NCI-H1048 (cell line): Measurements from ENCODE around the gene XPO5.

Source experiments
- DNase-seq: peaks from one replicate; lab custom pipeline; 2025; lab: John Stamatoyannopoulos, UW

The XPO5 gene

GRCh38 chr6:43497689-43498088, 78.1 kb downstream of the XPO5 start:
- DNase-seq: no peak

GRCh38 chr6:43497129-43497396, 78.8 kb downstream of the XPO5 start:
- no peak for DNase-seq

- no peak for DNase-seq
These were observed 79.3 kb downstream of the XPO5 start for GRCh38 chr6:43496370-43497128.

DNA sequence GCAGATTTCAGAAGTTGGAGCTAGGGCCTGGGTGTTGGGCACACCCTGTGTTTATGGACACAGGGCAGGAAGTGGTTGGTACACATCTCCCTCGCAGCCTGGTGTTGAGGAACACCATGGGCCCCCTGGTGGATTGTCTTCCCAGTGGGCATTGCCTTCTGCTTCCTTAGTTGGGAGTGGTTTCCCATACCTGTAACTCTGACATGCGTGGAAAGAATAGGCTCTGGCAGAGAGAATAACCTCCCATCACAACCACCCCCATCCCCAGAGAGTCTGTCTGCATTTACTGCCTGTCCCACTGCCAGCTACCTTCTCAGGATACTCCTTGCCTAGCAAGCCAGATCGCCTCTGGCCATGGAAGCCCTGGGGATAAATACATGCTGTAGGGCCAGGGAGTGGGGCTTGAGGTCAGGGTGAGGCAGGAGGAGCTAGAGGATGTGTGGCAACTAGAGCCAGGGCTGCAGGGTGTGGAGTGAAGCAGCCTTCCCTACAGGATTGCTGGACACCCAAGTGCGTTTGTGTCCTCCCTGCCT, 80.4 kb downstream of the XPO5 start:
- no peak for DNase-seq

DNA sequence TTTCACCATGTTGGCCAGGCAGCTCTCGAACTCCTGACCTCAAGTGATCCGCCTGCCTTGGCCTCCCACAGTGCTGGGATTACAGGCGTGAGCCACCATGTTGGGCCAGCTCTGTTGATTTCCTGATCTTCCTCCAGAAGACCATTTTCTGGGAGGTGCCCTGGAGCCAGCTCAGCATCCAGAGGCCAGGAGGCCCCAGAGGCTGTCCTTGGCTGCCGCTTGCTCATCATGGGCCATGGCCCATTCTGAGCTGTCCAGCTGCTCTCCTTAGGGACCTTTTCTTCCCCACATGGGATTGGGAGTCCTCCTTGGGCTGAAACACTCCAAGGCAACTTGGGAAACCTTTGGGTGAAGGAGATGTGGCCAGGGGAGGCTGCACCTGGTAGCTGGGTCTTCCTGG, 81.1 kb downstream of the XPO5 start:
- DNase-seq: no peak

- no peak for DNase-seq
These were observed 81.5 kb downstream of the XPO5 start for GRCh38 chr6:43494321-43494720.

- no peak for DNase-seq
These were observed 82.0 kb downstream of the XPO5 start for GRCh38 chr6:43493833-43494232.

DNA sequence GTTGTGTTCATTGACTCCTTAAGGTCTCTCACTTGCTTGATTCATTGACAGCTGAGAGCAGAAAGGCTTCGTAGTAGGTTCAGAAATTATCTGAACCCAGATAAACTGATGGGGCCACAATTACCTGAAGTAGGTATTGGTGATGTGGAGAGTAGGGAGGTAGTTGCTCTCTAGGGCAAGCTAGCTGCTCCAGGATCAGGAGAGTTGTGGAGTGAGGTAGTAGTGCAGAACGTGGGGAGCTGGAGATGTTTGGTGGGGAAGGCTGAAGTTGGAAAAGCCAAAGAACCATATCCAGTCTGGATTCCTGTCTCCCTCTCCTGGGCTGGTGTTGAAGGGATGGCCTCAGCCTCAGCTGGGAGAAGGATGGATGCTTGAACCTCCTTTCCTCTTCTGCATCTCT, 82.6 kb downstream of the XPO5 start:
- DNase-seq: no peak

DNA sequence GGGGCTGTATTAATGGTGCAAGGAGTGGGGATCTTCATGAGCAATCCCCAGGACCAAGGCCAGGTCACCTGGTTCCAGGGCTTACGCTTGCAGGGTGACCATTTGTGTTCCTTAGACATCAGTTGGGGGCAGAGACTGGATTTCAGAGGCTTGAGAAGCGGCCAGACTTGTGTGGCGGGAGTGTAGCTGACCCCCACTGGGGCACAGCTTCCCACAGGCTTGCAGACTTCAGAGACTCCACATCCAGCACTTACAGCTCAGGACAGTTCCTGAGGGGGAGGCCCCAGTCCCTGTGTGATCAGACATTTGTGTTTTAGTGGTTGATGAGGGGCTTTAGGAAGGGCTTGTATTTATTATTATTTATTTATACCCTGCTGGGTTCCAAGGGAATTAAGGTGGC, 83.2 kb downstream of the XPO5 start:
- no peak for DNase-seq

DNA sequence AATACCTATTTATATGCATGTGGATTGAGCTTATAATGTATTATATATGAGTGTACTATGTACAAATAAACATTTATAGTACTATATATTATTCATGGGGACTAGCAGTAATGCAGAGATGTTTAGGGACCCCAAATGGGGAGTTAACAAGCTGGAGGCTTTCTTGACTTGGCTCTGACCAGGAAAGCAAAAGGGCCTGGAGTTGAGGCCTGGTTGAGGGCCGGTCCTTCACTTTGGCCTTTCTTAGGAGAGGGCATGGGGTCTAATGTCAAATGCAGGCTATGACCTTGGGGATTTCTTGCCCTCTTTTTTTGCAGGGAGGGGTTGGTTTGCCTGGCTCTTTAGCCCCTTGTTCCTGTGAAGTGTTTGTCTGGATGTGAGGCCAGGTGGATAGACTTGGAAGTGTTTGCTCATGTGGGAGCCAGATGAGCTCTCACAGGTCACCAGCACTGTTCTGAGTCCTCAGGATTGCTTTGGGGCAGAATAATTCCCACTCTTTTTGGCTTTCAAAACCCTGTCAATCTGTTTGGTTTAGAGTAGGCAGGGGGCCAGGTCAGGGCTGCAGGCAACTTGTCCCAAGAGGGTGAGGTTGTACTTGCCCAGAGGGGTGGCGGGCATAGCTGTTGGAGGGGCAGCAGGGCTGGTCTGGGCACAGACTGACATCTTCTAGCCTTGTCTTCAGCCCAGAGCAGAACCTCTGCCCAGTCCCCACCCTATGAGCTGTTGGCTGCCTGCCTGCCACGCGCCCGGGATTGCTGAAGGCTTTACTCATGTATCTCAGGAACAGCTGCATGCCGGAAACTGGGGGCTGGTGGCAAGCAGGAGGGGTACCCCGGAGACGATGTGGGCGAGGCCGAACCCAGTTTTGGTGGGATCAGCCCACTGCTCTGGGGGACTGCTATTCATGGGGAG, 83.8 kb downstream of the XPO5 start:
- no peak for DNase-seq

GRCh38 chr6:43490523-43490939, 85.3 kb downstream of the XPO5 start:
- no peak for DNase-seq

GRCh38 chr6:43489277-43490072, 86.4 kb downstream of the XPO5 start:
- no peak for DNase-seq

- DNase-seq: no peak
These were observed 87.1 kb downstream of the XPO5 start for GRCh38 chr6:43488667-43489276.

GRCh38 chr6:43481591-43482236, 94.1 kb downstream of the XPO5 start:
- DNase-seq: no peak

- DNase-seq: no peak
These were observed 94.8 kb downstream of the XPO5 start for GRCh38 chr6:43481075-43481474.

DNA sequence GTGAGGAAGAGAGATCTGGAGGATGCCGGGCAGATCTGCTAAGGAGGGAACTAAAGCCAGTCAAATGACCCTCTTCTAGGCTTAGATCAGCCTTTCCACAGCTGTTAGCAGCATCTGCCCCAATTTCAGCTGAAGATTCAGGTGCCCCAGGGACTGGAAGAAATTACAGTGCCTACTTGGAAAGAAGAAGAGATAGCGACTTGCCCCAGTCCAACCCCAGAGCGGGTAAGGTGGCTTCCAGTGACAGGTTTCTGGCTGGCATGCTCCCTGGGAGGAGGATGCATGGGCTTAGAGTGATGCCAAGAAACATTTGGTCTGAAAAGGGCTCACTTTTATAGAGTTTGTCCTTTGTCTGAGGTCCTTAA, 97.8 kb downstream of the XPO5 start:
- DNase-seq: no peak

- DNase-seq: peak; percentile 86
These were observed 98.4 kb downstream of the XPO5 start, which contains the start of gene TJAP1 for GRCh38 chr6:43477235-43478007. Gene TJAP1, plus strand, starts transcription at chr6:43477570. Its CDS starts 21,432 bp downstream, at chr6:43499002.

DNA sequence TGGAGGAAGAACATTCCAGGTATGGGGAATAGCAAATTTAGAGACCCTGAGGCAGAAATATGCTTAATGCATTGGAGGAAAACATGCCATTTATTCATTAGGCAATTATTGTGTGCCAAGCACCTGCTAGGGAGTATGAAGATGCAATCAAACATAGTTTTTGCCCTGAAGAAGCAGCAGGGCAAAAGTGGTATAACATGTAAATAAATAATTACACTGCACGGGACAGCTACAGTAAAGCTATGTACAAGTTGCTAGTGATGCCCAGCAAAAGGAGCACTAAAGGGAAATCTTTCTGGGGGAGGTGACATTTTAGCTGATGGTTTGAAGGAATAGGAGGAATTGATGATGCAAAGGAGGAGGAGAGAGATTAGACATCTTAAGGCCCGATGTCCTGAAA, 99.1 kb downstream of the XPO5 start:
- DNase-seq: no peak

DNA sequence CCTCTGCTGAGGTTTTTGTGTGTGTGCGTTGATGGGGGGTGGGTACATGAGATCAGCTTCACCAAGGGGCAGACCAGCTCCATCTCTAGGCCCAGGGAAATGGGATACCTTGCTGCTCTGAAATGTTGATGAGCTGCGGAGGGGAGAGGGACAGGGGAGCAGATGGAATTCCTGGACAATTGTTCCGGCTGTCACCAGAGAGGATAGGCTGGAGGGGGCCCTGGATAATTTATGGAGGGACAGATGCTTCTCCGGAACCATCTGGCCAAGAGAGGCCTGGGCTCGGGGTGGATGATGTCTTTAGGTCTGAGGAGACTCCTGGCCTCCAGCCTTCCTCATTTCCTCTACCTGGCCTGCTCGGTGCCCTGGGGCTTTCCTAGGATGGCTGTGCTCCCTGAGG, 100.3 kb downstream of the XPO5 start:
- DNase-seq: no peak

- DNase-seq: no peak
These were observed 103.3 kb downstream of the XPO5 start for GRCh38 chr6:43472515-43472914.
